Stimulated activated CD4-positive, alpha-beta T cell treated with anti-CD3 and anti-CD28 coated beads, Interleukin-1b, Interleukin-23, amount 100 ng/mL, for 1 hour (primary cell): ENCODE measurements around the gene FAM240A.
"Not testable (repeated sequence)": the region's sequence is repeated elsewhere in the genome, so short reads cannot be mapped to it uniquely, and the experiment has no call there.

Experiments used
- DNase-seq, 2 donors: peaks; one replicate each; pipeline ENCODE4 v3.0.0-alpha.2; 2020; ENCODE audit warnings: low read depth in 2 of 2

Gene FAM240A

DNA sequence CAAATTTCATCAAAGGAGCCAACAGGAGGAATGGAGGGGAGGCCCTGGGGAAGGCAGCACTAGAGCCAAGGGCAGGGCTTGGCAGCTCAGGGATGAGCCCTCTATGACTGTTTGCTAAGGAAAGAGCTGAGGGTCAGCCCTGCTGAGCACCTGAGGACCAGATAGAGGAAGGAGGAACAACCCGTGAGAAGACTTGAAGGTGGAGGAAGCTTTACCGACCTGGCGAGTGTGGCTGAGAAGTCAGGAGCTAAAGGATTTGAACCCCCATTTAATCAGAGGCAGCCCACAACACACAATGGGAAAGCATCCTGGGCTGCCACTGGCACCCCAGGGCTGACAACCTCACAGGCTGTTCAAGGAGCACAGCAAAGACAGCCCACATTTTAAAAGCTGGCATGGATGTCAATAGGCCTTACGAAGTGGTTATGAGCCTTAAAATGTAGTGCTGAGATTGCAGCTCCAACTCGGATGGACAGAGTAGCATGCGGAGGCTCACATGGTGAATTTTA, 25.5 kb upstream of the FAM240A start:
- no peak for DNase-seq

GRCh38 chr3:46587268-46587667, 25.1 kb upstream of the FAM240A start:
- DNase-seq: not testable (repeated sequence)

- DNase-seq: no peak
These were observed 19.0 kb upstream of the FAM240A start for GRCh38 chr3:46593274-46593862.

GRCh38 chr3:46593979-46594378, 18.3 kb upstream of the FAM240A start:
- no peak for DNase-seq

DNA sequence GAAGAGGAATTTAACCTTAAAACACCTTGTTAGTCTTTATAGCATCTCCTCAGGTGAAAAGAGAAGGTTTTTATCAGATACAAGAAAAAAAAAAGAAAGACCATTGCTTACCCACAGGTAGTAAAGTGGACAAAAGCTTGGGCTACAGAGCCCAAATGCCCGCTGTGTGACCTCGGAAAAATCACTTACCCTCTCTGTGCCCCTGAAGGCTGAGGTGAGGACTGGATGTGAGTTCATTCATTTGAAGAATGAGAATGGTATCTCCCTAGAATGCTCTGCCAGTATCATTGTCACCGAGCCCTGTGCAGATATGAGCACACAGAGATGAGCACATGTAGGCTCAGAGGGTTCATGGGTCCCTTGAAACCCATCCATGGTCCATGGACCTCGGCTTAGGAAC, 17.6 kb upstream of the FAM240A start:
- DNase-seq: no peak

DNA sequence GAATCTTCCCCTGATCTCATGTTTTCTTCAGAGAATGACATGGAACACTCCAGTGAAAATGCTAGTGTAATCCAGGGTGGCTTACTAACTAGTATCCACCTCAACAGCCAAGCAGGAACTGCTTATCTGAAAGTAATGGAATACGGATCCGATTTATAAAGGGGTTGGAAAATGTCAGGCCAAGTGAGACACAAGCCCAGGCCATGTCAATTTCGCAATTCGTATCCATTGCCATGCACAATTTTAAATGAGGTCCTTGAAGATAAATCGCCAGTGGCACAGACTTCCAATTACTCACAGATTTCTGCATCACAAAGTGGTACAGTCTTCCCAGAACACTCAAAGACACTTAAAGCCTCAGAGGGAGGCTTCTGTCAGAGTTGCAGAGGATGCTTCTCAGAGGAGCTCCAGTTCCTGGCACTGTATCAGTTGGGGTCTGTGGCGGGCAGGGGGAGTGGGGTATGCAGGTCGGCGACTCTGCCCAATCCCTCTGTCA, 16.5 kb upstream of the FAM240A start:
- DNase-seq: no peak

GRCh38 chr3:46599590-46599989, 12.7 kb upstream of the FAM240A start:
- no peak for DNase-seq

- no peak for DNase-seq
These were observed 8.8 kb upstream of the FAM240A start for GRCh38 chr3:46603446-46604046.

DNA sequence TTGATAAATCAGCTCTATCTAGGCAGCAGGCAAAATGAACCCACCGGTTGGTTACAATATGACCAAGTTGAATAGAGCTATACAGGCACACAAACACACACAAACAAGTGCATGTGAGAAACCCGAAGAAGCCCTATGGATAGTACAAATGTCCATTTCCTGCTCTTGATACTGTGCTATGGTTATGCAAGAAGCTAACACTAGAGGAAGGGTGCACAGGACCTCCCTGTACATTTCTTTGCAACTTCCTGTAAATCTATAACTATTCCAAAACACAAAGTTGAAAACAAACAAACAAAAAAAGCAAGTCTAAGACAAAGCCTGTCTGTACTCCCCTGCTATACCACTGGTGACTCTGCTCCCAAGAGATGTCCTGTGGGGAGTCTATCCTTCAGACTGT, 8.2 kb upstream of the FAM240A start:
- DNase-seq: no peak

GRCh38 chr3:46607603-46608028, 4.7 kb upstream of the FAM240A start:
- no peak for DNase-seq

DNA sequence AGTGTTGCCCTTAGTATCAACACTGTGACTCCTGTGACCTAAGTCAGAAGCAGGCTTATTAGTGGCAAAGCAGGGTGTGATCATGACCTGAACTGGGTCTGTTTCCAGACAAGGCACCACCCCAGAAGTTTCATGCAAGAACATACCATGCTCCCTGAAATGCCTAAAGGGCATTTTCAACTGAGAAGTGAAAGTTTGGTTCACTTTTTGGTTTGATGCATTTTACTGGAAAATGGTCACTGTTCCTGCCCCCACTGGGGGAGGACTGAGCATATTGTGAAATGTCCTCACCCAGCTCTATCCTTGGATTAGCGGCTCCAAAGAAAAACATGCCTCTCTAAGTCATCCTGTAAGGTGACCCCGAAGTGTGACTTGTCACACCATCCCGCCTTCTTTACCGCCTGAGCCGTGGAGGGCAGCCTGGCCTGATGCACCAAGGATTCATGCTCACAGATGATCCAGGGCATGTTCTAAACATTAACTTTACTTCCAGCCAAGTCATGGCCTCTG, 3.1 kb upstream of the FAM240A start:
- no peak for DNase-seq

DNA sequence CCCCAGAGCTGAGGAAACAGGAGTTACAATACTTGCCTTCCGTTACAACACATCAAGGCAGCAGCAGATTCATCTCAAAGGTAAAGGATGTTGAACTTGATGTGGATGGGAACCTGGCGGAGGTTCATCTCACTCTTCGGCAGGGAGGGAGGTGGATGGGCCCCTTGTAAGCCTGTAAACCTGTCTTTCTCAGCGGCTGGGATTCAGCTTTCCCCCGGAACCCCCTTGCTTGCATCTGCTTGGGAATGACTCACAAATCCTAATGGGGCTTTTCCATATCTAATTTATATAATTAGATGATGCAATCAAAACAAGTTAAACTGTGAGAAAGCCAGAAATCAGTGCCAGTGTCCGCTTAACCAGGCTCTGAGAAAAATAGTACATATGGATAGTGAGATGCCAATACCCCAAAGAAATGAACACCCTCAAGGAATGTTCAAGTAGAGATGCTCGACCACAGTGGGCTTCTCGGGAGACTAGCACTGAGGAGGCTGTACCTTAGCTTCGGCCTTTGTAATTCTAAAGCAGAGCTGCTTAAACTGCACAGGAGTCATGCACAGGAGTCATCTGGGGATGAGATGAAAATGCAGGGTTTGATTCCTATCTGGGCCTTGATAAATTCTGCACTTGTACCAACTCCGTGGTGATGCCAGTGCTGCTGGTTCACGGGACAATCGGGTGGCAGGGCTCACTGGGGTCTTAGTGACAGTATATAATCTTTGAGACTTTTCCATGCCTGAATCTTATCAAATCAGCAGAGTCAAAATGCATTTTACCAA, 2.2 kb upstream of the FAM240A start:
- DNase-seq: no peak

- DNase-seq: no peak
These were observed 1.1 kb downstream of the FAM240A start for GRCh38 chr3:46613313-46614005.

DNA sequence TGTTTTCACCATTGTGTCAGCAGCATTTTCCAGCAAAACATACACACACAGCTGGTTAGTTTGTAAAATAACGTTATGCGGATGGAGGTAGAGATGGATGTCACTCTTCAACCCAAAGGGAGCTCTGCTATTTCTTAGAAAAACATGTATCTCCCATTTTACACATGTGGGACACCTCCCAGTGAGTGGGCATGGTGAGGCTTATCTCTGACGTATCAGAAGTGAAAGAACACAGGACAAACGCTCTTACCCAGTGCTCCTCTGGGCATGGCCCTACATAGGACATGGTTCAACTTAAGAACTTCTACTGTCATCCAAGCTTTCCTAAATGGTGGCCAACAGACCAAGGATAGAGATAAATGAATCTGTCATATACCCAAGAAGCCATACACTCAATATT, 2.1 kb downstream of the FAM240A start:
- DNase-seq: no peak

DNA sequence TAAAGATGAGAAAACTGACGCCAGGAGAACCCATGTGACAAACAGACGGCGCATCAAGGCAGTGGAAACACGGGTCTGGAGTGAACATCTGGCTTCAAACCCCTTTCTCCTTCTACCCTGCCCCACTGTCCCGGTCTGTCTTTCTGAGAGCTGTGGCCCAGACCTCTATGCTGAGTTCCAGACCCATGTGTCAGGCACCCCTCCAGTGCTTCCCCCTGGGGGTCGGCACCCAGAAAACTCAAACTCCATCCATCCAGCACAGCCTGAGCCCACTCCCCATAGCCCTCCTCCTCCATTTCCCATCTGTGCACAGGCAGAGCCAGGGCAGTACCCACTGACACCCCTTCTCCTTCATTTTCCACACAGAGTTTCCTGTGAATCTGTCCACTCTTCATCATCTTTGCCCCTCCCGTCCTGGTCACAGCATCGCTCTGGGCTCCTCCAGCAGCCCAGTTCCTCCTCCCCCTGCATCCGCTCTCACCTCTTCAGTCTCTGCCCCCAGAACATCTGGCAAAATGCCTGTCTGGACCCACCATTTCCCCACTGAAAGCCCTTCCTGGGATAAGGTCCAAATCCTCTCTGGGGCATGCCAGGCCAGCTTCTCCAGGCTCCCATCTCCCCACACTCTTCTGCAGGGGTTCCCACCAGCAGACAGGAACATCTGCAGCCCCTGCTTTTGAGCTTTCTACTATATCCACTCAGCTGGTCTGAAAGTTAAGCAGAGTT, 2.9 kb downstream of the FAM240A start:
- DNase-seq: no peak

DNA sequence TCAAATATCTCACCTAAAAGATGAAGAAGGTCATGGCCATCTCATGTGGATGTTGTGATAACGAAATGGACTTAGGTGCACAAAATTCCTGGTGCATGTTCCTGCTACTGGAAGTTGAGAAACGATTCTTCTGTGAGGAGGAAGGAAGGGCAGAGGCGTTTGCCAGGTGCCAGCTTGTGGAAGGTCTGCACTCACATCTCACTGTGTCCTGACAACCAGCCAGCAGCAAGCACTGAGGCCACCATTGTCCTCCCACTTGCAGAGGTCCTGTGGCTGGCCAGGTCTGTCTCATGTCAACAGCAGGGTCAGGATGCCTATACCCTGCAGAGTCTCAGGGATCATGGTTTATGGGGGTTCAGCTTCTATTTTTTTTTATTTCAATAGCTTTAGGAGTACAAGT, 3.7 kb downstream of the FAM240A start:
- DNase-seq: no peak

GRCh38 chr3:46617941-46618340, 5.6 kb downstream of the FAM240A start:
- no peak for DNase-seq

- DNase-seq: no peak
These were observed 7.8 kb downstream of the FAM240A start for GRCh38 chr3:46619845-46620778.

- no peak for DNase-seq
These were observed 12.2 kb downstream of the FAM240A start for GRCh38 chr3:46624533-46624932.

DNA sequence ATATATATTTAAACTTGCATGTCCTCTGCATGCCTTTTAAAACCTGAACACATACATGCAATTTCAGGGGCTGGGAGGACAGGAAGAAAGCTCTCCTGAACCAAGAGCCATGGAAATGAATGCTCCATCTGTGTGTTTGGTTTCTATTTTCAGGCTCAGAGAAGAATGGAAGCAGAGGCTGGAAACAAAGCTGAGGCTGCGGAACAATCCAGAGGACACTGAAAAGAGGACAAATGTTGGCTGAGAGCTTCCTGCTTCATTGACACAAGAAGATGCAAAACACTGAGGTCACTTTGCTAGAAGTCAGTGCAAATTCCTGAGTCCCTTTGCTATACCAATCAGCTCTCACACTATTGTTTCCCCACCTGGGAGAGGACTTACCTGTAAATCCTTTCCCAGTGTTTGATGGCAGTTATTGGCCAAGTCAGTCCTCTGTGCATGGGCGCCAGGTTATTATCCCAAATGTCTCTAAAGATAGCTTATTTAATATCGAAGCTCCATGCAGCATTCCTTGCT, 12.7 kb downstream of the FAM240A start:
- DNase-seq: no peak
